Measurements from ENCODE around the gene COL28A1. TPM values are rescaled to one million over a fixed set of nuclear protein-coding genes. Genes with fewer than 3 reads are reported as not detected.

Gene COL28A1
- total RNA-seq, 1 donor from 2014 or later: 0.60 TPM

DNA sequence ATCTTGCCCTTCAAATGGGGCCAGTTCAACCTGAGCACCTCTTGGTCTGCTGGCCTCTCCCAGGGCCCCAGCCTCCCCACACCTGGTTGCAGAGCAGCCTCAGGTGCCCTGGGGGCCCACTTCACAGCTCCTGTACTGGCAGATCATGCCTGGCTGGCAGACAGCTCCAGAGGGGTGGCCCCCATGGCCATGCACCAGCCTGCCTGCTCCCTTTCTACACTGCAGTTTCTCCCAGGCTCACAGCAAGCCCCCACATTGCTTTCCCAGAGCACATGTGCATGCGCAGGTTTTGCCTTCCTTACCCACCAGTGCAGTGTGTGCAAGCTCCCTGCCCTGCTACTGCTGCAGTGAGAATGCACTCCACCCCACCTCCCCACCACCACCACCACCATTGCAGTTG, 21.2 kb upstream of the COL28A1 start:
- H3K4me1 Mint-ChIP-seq: peaks cover 7% of the 10 kb centered on the region
- no peak overlapping the region for H3K9ac ChIP-seq
- H3K36me3 ChIP-seq: no peaks in the 10 kb centered on the region
- peaks cover 6% of the 10 kb centered on the region for H3K36me3 Mint-ChIP-seq
- H4K20me1 ChIP-seq (ENCODE audit: low read depth): no peaks in the 10 kb centered on the region
- peaks cover 17% of the 10 kb centered on the region for H3K9me3 Mint-ChIP-seq
- H3K79me2 ChIP-seq (ENCODE audit: low read depth): no peaks in the 10 kb centered on the region
- peaks cover 16% of the 10 kb centered on the region for H3K4me1 ChIP-seq
- H3K27me3 Mint-ChIP-seq (ENCODE audit: insufficient read depth, low read depth): no peaks in the 10 kb centered on the region
- no peak overlapping the region for H3K27ac ChIP-seq
- peaks cover 8% of the 10 kb centered on the region for H3F3A ChIP-seq (ENCODE audit: low read depth)
- H3K4me3 ChIP-seq: no peak overlapping the region
- TF ChIP-seq CTCF (IDR thresholded peaks at IDR 0.05): no peak
- no peak for TF ChIP-seq EZH2 (IDR thresholded peaks at IDR 0.05)
- no peak for TF ChIP-seq EZH2phosphoT487 (IDR thresholded peaks at IDR 0.05)
- no peaks in the 10 kb centered on the region for H3K9me3 ChIP-seq (ENCODE audit: low read depth)
- H3K27me3 ChIP-seq: no peaks in the 10 kb centered on the region
- no peak overlapping the region for H2AFZ ChIP-seq (replicated peaks)
- DNase-seq (ENCODE audit: low spot score): no peak
- H3K4me2 ChIP-seq: no peak overlapping the region
- no peak overlapping the region for H3K27ac Mint-ChIP-seq
- no peak overlapping the region for H3K4me3 Mint-ChIP-seq

DNA sequence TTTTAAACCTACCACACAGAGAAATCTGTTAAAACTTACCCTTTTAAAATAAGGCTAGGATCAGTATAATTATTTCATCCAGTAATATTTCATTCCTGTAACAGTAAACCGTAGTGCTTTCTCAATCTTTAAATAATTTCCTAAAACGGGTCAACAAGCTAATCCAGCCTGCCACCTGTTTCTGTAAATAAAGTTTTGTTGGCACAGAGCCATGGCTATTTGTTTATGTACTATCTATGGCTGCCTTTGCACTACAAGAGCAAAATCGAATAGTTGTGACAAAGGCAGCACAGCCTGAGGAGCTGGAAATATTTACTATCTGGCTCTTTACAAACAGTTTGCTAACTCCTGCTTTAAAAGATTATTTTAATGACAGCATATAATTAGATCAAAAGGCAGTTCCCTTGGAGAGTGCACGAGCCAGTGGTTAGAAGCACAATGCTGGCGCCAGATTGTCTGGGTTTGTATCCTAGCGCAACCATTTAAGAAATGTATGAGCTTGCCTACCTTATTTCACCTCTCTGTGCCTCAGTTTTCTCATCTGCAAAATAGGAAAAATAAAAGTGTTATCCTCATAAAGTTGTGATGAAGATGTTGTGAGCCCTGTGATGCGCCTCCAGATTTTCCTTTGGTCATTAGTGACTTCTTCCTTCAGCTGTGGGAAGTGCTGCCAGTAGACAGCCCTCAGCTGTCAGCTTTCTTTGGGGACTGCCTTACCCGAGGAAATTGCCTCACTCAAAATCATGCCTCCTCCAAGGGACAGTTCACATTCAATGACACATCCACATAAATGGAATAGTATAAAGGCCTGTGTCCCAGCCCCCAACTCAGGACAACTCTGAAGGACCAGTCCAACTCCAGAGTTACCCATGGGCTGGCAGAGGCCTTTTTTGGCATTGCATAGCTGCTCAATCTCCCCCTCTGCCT, 19.2 kb upstream of the COL28A1 start:
- H3K36me3 Mint-ChIP-seq: peaks cover 6% of the 10 kb centered on the region
- no peak for TF ChIP-seq EZH2 (IDR thresholded peaks at IDR 0.05)
- no peak for TF ChIP-seq CTCF (IDR thresholded peaks at IDR 0.05)
- no peak for TF ChIP-seq EZH2phosphoT487 (IDR thresholded peaks at IDR 0.05)

DNA sequence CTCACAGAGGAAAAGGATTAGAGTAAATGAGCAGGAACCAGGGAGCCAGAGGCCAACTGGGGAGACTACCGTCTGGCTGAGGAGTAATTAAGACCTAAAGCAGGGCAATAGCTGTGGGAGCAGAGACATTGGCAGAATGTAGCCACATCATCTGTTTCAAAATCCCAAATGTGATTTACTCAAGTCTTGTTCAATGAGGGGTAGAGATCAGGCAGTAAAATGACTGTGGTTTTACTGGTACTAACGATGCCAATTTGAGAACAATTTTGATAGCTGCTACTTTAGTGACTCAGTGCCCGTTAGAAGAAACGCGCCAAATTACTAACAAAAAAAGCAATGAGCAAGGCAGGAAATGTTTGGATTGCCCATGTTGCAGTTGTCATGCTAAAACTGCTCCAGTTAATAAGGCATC, 18.4 kb upstream of the COL28A1 start:
- Histone ChIP-seq H3K4me3 (no peak overlapping the region), H3K27ac (no peak overlapping the region), H4K20me1 (ENCODE audit: low read depth) (no peaks in the 10 kb centered on the region), H3K4me1 (peaks cover 16% of the 10 kb centered on the region), H3K9ac (no peak overlapping the region), H3K36me3 (no peaks in the 10 kb centered on the region), H3K27me3 (no peaks in the 10 kb centered on the region), H2AFZ (replicated peaks) (no peak overlapping the region), H3F3A (ENCODE audit: low read depth) (peaks cover 8% of the 10 kb centered on the region), H3K79me2 (ENCODE audit: low read depth) (no peaks in the 10 kb centered on the region), H3K4me2 (no peak overlapping the region), H3K9me3 (ENCODE audit: low read depth) (no peaks in the 10 kb centered on the region)
- Mint-ChIP-seq H3K4me3 (no peak overlapping the region), H3K27me3 (ENCODE audit: insufficient read depth, low read depth) (no peaks in the 10 kb centered on the region), H3K9me3 (peaks cover 6% of the 10 kb centered on the region), H3K4me1 (peaks cover 7% of the 10 kb centered on the region), H3K36me3 (peaks cover 4% of the 10 kb centered on the region), H3K27ac (no peak overlapping the region)
- no peak for TF ChIP-seq CTCF (IDR thresholded peaks at IDR 0.05)
- no peak for TF ChIP-seq EZH2 (IDR thresholded peaks at IDR 0.05)
- peak; percentile 65 for DNase-seq (ENCODE audit: low spot score)

More for the DNA sequence above, 19.2 kb upstream of the COL28A1 start:
- Mint-ChIP-seq H3K27me3 (ENCODE audit: insufficient read depth, low read depth) (no peaks in the 10 kb centered on the region), H3K4me1 (peaks cover 7% of the 10 kb centered on the region), H3K9me3 (peaks cover 12% of the 10 kb centered on the region), H3K4me3 (no peak overlapping the region), H3K27ac (no peak overlapping the region)
- Histone ChIP-seq H4K20me1 (ENCODE audit: low read depth) (no peaks in the 10 kb centered on the region), H3K4me2 (no peak overlapping the region), H3K27ac (no peak overlapping the region), H3K27me3 (no peaks in the 10 kb centered on the region), H3F3A (ENCODE audit: low read depth) (peaks cover 8% of the 10 kb centered on the region), H3K79me2 (ENCODE audit: low read depth) (no peaks in the 10 kb centered on the region), H3K9me3 (ENCODE audit: low read depth) (no peaks in the 10 kb centered on the region), H3K9ac (no peak overlapping the region), H2AFZ (replicated peaks) (no peak overlapping the region), H3K4me1 (peaks cover 16% of the 10 kb centered on the region), H3K36me3 (no peaks in the 10 kb centered on the region), H3K4me3 (no peak overlapping the region)
- no peak for DNase-seq (ENCODE audit: low spot score)

Data from neural progenitor cell (in vitro differentiated cells).